NCI-H446 (cell line): ENCODE results near the gene SLC7A6.
"Not testable (repeated sequence)": the region's sequence is repeated elsewhere in the genome, so short reads cannot be mapped to it uniquely, and the experiment has no call there.

Experiments used
- DNase-seq, 2 experiments: peaks; one replicate each; lab custom pipeline; 2025; lab: John Stamatoyannopoulos, UW

Gene SLC7A6

GRCh38 chr16:68283801-68284598, 19.7 kb downstream of the SLC7A6 start:
- no peak for DNase-seq

DNA sequence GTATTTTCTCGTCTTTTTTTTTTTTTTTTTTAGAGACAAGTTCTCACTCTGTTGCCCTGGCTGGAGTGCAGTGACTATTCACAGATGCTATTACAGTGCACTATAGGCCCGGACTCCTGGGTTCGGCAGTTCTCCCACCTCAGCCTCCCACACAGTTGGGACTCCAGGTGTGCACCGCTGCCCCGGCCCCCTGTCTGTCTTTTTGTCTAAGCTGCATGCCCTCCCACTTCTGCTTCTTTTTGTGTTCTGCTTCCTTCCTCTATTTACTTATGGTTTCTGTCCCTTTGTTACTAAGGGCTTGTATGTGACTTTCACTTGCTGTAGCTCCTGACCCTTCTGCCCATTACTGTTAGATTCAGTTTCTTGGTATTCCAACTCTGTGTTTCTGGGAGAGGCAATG, 20.5 kb downstream of the SLC7A6 start:
- no peak for DNase-seq

- no peak for DNase-seq
Observed at GRCh38 chr16:68285683-68286082, 21.4 kb downstream of the SLC7A6 start.

DNA sequence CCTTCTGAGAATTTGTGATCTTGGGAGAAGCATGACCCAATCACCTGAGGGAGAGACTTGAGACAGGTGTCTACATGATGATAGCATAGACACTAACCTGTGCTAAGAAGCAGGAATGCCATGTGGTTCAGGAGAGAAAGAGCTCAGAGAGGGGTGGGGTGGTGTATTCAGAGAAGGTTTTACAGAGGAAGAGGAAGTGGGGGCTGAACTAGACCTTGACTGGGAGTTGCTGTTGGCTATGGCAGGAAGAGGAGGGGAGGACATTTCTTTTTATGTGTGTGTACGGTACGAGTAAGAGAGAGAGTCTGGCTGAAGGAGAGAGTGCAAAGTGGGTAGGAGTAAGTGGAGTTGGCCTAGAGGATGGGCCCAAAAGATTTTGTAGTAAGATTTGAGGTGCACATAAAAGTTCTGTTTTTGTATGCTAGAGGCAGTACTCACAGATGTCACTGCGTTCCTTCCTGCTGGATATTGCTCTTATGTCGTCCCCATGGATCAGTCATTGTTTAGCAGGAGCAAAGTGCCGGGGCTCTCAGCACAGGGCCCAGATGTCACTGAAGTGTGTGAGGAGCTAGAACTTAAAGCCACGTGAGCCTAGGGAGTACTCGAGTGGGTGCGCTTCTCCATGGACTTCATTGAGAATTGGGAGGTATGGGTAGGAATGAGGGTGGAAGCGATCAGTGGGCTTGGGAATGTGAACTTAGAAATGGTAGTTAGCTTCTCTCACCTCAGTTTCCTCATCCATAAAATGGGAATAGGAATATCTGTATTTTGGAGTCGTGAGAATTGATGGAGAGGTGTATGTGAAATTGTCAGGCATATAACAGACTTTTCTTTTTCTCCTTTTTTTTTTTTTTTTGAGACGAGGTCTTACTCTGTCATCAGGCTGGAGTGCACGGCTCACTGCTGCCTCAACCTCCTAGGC, 22.1 kb downstream of the SLC7A6 start:
- DNase-seq = no peak

DNA sequence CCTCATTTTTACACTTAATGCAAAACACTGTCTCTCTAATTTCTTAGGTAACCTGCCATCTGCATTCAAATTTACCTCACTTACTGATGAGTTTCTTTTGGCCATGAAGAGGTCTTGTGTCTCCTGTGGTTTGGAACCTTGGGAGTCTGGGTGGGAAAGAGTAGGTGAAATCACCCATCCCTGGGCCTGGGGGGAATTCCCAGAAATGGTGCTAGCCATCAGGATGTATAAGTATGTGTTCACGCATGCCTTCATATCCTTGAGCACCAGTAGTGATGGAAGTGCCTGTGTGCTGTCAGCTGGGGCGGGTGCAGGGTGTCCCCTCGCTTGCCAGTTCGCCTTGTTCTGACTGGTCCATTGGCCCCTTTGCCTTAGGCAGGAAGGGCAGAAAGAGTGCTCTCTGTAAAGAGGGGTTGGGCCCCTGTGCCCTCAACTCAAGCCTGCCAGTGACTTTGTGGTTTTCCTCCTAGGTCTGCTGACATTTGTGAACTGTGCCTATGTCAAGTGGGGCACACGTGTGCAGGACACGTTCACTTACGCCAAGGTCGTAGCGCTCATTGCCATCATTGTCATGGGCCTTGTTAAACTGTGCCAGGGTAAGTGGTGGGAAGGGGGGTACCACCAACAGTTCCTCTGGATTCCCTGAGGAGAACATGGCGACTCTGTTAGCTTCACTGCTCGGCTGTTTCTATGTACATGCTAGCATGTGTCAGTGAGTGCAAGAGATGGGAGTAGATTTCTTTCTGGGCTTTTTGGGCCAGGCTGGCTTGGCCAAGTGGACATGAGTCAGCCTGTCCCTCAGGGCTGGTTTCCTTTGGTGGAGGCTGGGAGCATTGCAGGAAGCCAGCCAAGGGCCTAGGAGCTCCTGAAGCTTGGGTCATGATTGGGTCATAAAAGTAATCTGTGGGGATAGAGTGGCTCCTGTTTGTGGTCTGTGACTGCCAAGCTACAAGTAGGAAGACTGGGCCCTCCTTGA, 23.2 kb downstream of the SLC7A6 start:
- no peak for DNase-seq

GRCh38 chr16:68288252-68288650, 23.9 kb downstream of the SLC7A6 start:
- no peak for DNase-seq

GRCh38 chr16:68288796-68289195, 24.5 kb downstream of the SLC7A6 start:
- not testable (repeated sequence) for DNase-seq

GRCh38 chr16:68289202-68289601, 24.9 kb downstream of the SLC7A6 start:
- DNase-seq = no peak

- DNase-seq = no peak
Observed at GRCh38 chr16:68289621-68290329, 25.4 kb downstream of the SLC7A6 start.

DNA sequence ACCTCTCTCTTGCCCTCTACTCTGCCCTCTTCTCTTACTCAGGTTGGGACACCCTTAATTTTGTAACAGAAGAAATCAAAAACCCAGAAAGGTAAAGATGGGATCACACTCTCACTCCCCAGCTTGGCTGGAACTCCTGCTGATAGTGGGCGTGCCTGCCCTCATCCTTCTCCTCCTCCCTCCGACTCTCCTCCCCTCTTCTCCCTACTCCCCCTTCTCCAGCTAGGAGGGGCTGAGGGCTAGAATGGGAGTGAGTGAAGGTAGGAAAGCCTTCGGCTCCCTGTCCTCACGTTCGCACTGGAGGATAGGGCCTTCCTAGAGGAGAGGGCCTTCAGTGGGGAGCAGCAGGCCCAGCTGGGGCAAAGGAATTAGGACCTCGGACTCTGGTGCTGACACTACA, 26.1 kb downstream of the SLC7A6 start:
- DNase-seq = no peak

DNA sequence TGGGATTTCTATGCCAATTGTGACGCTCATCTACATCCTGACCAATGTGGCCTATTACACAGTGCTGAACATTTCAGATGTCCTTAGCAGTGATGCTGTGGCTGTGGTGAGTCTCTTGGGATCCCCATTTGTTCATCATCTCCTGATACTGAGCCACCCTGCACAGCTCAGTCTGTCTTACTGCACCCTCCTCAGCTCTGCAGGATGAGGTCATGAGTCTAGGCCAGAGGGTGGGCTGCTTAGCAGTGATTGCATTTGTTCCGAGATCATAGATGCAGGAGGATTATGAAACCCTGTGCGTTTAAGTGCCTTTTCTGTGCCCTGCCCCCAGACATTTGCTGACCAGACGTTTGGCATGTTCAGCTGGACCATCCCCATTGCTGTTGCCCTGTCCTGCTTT, 26.9 kb downstream of the SLC7A6 start:
- no peak for DNase-seq

GRCh38 chr16:68292425-68292824, 28.1 kb downstream of the SLC7A6 start:
- no peak for DNase-seq

- no peak for DNase-seq
Observed at GRCh38 chr16:68296291-68296690, 32.0 kb downstream of the SLC7A6 start.

DNA sequence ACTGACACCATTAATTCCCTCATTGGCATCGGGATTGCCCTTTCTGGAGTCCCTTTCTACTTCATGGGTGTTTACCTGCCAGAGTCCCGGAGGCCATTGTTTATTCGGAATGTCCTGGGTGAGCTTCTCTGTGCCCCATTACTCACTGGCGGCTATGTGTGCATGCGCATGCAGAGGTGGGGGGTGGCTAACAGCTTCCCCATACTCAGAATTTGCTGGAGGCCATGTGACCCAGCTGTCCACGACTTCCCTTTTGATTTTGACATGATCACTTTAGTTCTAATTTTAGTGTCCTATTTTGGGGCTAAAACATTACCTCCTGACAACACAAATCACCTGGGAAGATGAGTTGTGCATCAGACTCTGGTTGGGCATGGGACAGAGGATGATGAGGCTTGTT, 32.4 kb downstream of the SLC7A6 start:
- no peak for DNase-seq

GRCh38 chr16:68297908-68298307, 33.6 kb downstream of the SLC7A6 start:
- no peak for DNase-seq

DNA sequence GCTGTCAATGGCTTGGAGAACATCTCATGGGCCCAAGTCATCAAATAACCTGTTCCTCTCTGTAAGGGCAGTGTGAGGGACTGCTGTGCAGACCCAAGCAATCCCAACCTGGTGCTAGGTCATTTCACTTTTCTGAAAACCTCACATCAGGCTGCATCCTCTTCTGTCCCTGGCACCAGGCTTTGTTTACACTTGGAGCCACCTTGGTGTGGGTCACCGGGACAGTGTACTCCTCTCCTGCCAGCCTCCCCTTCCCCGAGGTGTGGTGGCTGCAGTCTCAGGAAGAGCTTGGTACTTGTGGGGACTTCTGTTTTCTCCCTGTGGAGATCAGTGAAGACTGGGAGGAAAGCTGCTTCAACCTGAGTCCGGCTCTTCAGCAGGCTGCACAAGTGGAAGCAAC, 34.0 kb downstream of the SLC7A6 start:
- no peak for DNase-seq

DNA sequence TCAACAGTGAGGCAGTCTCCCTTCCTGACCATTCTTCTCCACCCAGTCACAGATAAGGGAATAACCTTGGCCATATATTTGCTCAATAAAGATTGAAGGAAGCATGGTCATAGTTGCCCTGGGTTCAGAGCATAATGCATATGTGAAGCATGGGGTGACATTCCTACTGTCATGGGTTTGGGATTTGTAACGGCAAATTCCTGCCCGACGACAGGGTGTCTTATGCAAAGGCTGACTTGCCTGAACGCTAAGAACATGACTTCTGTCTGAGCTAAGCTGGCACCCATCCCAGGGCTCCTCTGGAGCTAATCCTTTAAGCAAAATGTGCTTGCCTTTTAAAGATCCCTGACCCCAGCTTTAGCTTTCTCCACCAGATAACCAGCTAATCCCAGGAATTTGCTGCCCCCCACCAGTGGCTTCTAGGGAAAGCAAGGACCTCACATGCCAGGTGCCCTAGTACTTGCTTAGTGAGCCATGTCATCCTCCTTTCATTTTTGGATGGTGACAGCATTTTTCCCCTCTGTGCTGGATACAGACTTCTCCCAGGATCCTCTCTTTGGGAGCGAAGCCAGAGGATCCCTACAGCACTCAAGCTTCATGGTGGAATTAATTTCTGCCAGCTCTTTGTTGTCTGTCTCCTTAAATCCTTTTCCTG, 34.7 kb downstream of the SLC7A6 start:
- DNase-seq = peak in 1 of 2 experiments; percentile 25

DNA sequence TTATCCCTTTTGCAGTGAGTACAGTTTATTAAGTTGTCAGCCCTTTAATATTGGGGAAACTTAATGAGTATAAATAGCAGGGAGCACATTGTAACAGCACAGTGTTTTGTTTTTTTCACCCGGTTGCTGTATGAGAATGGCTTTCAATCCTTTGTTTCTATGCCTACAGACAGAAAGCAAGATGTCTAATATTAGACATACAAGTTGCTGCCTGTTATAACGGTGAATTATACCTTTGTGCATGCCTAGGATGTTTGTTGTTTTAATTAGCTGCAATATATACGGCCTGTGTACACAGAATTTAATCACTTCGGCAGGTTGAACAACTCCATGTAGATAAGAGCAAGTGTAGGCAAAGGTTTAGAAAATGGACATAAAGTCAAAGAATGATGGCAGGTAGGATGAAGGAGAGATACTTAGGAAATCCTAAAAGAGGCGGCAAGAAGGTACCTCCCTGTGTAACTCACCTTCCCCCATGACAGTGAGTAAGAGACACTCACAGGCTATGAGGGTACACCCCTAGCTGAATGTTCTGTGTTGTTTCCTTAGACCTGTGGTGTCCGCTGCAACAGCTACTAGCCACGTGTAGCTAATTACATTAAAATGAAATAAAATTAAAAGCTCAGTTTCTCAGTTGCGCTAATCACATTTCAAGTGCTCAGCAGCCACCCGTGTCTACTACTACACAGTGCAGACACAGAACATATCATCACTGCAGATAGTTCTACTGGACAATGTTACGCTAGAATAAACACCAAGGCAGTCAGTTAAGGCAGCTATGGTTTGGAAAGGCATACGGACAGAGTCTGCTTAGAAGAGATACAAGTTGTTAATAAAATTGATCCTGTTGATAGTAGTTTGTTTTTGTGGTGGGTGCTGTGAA, 35.5 kb downstream of the SLC7A6 start:
- no peak for DNase-seq

DNA sequence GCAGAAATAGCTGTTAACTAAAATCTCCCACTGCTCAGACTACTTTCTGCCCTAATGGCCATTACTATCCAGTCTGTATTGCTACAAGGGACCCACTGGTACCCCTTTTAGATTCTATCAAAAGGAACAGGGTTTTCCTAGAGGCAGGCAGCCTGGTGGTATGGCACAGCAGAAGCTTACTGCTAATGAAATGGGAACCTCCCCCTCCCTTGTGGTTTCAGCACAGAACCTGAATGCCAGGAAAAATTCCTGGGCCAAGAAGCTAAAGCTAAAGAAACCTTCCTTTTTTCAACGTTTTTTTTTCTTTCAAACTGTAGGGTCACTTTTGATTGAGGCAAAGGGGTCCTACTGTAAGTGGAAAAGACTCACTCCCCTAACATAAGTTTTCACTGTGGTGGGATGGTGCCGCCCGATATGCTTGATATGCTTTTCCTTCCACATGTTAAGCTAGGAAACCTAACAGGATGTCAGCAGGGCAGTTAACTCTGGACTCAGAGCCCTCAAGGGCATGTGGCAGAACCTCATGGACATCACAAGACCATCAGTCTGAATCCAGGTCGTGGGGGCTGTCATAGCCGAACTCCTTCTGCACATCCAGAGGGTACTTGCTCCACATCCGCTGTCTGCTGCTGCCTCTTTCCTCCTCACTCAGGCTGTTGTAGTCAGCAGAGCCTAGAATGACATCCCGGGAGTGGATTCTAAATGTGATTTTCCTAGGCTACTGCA, 36.6 kb downstream of the SLC7A6 start:
- DNase-seq = no peak
